Activated CD4-positive, alpha-beta T cell treated with anti-CD3 and anti-CD28 coated beads, Interleukin-2, amount 50 U/mL, for 48 hours (primary cell): ENCODE measurements around the gene RNF220.
A peak's percentile ranks its signal among the peaks of the same experiment; 100 is the strongest.
"Not testable (repeated sequence)": the region's sequence is repeated elsewhere in the genome, so short reads cannot be mapped to it uniquely, and the experiment has no call there.

Source experiments
- DNase-seq, 2 experiments: peaks; one replicate each; pipeline ENCODE4 v3.0.0-alpha.2; 2020

The RNF220 gene

GRCh38 chr1:44684525-44684924 is 279.5 kb downstream of the RNF220 start:
- no peak for DNase-seq

- no peak for DNase-seq
These were observed 280.2 kb downstream of the RNF220 start for GRCh38 chr1:44685218-44685617.

GRCh38 chr1:44685881-44686280 is 280.8 kb downstream of the RNF220 start:
- no peak for DNase-seq

GRCh38 chr1:44688760-44689446 is 283.8 kb downstream of the RNF220 start:
- DNase-seq: no peak

GRCh38 chr1:44689447-44689765 is 284.4 kb downstream of the RNF220 start:
- no peak for DNase-seq

- DNase-seq: no peak
These were observed 288.1 kb downstream of the RNF220 start for GRCh38 chr1:44693159-44693558.

GRCh38 chr1:44693900-44694299 is 288.8 kb downstream of the RNF220 start:
- DNase-seq: no peak

GRCh38 chr1:44694863-44695478 is 289.9 kb downstream of the RNF220 start:
- DNase-seq: no peak

- DNase-seq: no peak
These were observed 290.6 kb downstream of the RNF220 start for GRCh38 chr1:44695671-44696070.

GRCh38 chr1:44696101-44696500 is 291.0 kb downstream of the RNF220 start:
- no peak for DNase-seq

- peak; percentile 24 to 43 for DNase-seq
These were observed 291.8 kb downstream of the RNF220 start for GRCh38 chr1:44696789-44697345.

GRCh38 chr1:44698138-44698537 is 293.1 kb downstream of the RNF220 start:
- DNase-seq: no peak

GRCh38 chr1:44699375-44699774 is 294.3 kb downstream of the RNF220 start:
- not testable (repeated sequence) for DNase-seq

- no peak for DNase-seq
These were observed 295.5 kb downstream of the RNF220 start for GRCh38 chr1:44700573-44700972.

GRCh38 chr1:44701141-44701573 is 296.1 kb downstream of the RNF220 start:
- no peak for DNase-seq
